ENCODE results near the gene ANKRD13A. TPM values are rescaled to one million over a fixed set of nuclear protein-coding genes. Genes with fewer than 3 reads are reported as not detected.

Gene ANKRD13A
- total and polyA plus RNA-seq, 2 of the 13 experiments (the other 11 are each of a cell fraction or from before 2014, with no cell fraction given) = 34.1 to 41.6 TPM

GRCh38 chr12:109998904-109999648 is at the start of gene ANKRD13A (continued):
- TF ChIP-seq THAP9 (CRISPR knock-in tag; IDR thresholded peaks at IDR 0.05; ENCODE audit: borderline replicate concordance) = peak; percentile 41; the same call in 1 of the 2 replicates
- 0 out of 2 replicates have a peak, but pooled peaks have one; percentile 62 for TF ChIP-seq TOPORS (CRISPR knock-in tag; IDR thresholded peaks at IDR 0.05)
- TF ChIP-seq ZNF18 (CRISPR knock-in tag; IDR thresholded peaks at IDR 0.05; ENCODE audit: insufficient replicate concordance) = peak; percentile 41
- TF ChIP-seq ZFP1 (CRISPR knock-in tag; IDR thresholded peaks at IDR 0.05) = peak; percentile 16; the same call in 1 of the 2 replicates
- no peak for TF ChIP-seq ELK4 (CRISPR knock-in tag; IDR thresholded peaks at IDR 0.05; ENCODE audit: borderline replicate concordance)
- no peak for TF ChIP-seq ZNF33A (CRISPR knock-in tag; IDR thresholded peaks at IDR 0.05; ENCODE audit: borderline replicate concordance)
- no peak for TF ChIP-seq ZNF484 (CRISPR knock-in tag; IDR thresholded peaks at IDR 0.05; ENCODE audit: borderline replicate concordance, low read depth)
- no peak for TF ChIP-seq NBN (conservative IDR thresholded peaks at IDR 0.05)
- no peak for TF ChIP-seq CREB3 (CRISPR knock-in tag; IDR thresholded peaks at IDR 0.05)
- TF ChIP-seq LRRFIP1 (CRISPR knock-in tag; conservative IDR thresholded peaks at IDR 0.05) = no peak
- TF ChIP-seq IKZF5 (CRISPR knock-in tag; IDR thresholded peaks at IDR 0.05) = no peak; the same call in 1 of the 2 replicates
- TF ChIP-seq ZBTB39 (CRISPR knock-in tag; IDR thresholded peaks at IDR 0.05) = no peak; the same call in 1 of the 2 replicates
- peak; percentile 29; the same call in 1 of the 2 replicates for TF ChIP-seq ZNF614 (CRISPR knock-in tag; IDR thresholded peaks at IDR 0.05; ENCODE audit: borderline replicate concordance)

Data from HepG2 (cell line).